A204.1 (cell line): ENCODE data around the gene TACC3.

Experiments used
- FAIRE-seq: peaks from 2 replicates; lab custom pipeline; 2012; peaks lifted over from hg19 to GRCh38; lab: Jason Lieb, UNC

Gene TACC3

GRCh38 chr4:1760521-1761071, 39.3 kb downstream of the TACC3 start:
- FAIRE-seq: no peak

DNA sequence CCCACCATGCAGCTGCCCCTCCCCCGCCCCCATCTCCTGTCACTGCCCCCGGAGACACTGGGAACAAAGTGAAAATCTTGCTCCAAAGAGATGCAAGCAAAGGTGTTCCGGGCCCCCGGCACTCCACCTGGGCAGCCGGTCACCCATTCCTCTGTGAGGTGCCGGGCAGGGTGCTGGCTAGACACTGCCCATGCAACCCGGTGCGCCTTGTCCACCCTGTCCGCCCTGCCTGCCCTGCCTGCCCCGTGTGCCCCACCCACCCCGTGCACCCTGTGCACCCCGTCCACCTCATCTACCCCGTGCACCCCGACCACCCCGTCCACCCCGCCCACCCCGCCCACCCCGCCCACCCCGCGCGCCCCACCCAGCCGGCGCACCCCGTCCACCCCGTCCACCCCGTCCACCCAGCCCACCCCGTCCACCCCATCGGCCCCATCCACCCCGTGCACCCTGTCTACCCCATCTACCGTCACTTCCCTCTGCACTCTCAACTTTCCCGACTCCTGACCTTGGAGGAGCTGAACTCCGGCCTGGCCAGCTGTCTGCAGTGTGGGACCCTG, 39.9 kb downstream of the TACC3 start:
- FAIRE-seq: no peak

DNA sequence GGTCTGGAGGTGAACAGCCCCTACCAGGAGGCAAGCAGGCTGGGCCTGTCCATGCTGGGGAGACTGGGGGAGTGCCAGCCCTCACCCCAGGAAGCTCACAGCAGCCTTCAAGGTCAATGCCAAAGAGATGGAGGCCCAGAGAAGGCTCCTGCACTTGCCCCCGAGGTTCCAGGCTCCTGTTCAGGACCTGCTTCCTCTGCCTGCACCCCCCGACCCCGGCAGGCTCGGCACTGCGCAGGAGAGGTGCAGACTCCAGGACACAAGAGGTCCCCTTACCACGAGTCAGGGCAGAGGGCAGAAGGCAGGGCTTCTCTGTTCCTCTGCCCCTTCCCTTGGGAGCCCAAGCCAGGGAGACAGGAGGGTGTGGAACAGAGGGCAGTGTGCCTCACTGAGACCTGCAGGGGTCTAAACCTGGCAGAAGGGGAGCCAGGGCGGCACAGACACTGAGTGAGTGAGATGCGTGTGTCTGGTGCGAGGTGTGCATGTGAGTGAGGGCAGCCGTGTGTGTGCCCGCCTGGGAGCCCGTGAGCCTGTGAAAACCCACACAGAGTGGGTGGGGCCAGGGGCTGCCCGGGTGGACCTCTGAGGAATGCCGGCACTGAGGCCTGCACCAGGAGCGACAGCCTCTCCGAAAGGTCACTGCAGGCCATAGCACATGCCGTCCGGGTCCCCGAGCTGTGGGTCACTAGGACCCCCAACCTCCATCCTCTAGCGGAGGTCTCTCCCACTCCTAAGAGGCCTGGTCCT, 41.1 kb downstream of the TACC3 start:
- no peak for FAIRE-seq

DNA sequence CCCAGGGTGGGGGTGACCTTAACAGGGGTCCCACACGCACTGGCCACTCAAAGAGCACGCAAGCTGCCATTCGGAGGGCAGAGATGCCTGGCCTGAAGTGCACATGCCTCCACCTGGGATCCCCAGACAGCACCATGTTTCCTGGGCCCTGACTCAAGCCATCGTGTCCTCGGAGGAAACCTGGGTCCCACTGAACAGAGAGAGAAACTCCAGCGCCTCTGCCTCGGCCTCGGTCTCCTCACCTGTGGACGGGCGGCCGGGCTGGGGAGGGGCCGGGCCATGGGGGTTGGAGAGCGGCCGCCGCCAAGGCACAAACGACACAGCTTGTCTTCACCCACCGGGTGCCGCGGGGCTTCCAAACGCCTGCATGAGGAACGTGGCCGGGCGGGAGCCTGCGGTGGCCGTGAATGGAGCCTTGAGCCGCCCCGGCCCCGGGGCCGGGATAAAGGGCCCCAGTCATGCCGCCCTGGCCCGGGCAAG, 41.8 kb downstream of the TACC3 start:
- FAIRE-seq: no peak

- FAIRE-seq: no peak
Observed at GRCh38 chr4:1763550-1764080, 42.3 kb downstream of the TACC3 start.

DNA sequence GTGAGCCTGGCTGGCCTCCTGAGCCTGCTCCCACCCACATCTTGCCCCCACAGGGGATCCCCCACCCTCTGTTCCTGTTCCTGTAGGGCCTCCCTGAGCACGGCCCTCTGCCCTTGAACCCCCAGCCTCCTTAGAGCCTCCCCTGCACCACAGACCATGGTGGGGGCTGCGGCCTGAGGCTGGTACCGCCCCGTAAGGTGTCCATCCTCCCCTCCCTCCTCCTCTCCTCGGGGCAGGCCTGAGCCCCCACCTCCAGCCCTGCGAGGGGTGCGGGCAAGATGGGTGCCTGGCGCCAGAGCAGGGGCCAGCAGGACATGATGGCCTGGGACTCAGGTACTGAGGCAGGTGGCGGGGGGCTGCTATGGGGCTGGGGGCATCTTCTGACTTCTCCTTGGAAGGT, 43.3 kb downstream of the TACC3 start:
- no peak for FAIRE-seq

- FAIRE-seq: no peak
Observed at GRCh38 chr4:1765409-1766072, 44.2 kb downstream of the TACC3 start.

DNA sequence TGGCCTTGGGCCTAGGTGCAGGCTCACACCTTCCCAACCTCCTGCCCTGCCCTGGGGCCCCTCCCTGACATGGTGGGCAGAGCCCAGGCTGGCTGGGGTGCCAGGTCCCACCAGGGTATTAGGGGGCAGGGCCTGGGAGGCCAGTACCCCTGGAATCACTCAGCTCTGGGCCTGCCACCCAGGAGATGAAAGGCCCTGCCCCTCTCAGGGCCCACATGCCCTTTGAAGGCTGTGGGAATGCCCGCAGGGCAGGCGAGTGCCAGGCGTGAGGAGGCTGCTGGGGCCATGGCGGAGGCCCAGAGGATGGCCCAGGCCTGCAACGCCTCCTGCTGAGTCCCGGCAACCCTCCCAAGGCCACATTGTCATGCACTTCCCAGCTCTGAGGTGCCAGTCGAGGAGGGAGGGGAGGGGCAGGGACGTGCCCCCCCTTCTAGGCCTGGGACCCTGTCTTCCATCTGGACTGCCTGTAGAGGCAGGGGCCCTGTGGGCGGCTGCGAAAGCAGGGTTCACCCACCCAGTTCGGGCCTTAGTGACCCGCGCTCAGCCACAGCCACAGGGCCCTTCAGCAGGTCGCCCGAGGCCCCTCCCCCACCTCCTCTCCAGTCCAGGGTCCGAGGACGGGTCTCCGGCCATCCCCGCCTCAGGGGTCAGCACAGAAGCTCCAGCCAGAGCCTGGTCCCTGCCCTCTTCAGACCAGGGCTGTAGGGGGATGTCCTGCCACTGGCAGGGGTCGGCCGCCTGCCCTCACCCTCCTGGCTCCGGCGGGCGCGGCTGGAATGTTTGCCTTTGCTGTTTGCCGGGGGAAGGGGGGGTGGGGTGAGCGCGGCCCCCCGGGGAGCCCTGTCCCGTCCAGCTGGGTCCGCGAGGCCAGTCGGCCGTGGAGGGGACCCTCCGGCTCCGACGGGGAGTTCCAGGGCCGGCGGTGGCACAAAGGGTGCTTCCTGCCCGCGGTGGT, 45.1 kb downstream of the TACC3 start:
- no peak for FAIRE-seq

- no peak for FAIRE-seq
Observed at GRCh38 chr4:1767061-1767769, 45.9 kb downstream of the TACC3 start.

DNA sequence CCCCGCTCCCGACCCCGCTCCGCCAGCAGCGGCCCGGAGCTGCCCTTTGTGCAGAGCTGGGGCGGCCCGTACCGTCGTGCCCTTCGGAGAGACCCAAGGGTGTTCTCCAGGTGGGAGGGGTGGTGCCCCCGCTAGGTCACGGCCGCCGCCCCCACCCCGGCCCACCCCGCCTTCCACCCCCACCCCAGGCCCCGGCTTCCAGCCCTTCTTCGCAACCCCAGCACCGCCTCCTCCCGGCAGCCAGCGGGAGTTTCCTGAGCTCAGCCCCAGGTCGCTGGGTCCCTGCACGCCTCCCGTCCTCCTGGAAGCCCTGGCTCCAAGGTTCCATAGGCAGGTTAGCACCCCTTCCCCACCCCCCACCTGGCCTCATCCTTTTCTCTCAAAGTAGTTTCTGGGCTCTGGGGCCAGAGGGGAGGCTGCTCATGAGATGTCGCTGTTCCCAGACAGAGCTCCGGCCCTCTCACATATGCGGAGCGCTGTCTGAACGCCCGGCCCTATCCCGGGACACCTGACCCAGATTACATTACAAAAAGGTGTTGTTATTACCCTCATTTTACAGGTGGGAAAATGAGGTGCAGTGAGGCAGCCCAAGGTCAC, 46.5 kb downstream of the TACC3 start:
- no peak for FAIRE-seq

GRCh38 chr4:1768367-1769034, 47.2 kb downstream of the TACC3 start:
- FAIRE-seq: no peak

- FAIRE-seq: no peak
Observed at GRCh38 chr4:1769692-1770091, 48.4 kb downstream of the TACC3 start.

GRCh38 chr4:1770245-1770644, 48.9 kb downstream of the TACC3 start:
- no peak for FAIRE-seq

- FAIRE-seq: no peak
Observed at GRCh38 chr4:1770791-1771231, 49.5 kb downstream of the TACC3 start.

GRCh38 chr4:1771555-1772305, 50.4 kb downstream of the TACC3 start:
- no peak for FAIRE-seq

- no peak for FAIRE-seq
Observed at GRCh38 chr4:1772853-1773538, 51.7 kb downstream of the TACC3 start.

GRCh38 chr4:1773754-1774153, 52.4 kb downstream of the TACC3 start:
- FAIRE-seq: no peak

- FAIRE-seq: no peak
Observed at GRCh38 chr4:1775731-1776500, 54.6 kb downstream of the TACC3 start.
